GM18508 (cell line): Measurements from ENCODE around the gene CDK17.
"Not testable (repeated sequence)": the region's sequence is repeated elsewhere in the genome, so short reads cannot be mapped to it uniquely, and the experiment has no call there.

Source experiments
- ATAC-seq: cut with Tn5 transposase; IDR thresholded peaks from one replicate; pipeline ENCODE4 v1.9.1; 2021; ENCODE audit warnings: moderate number of reproducible peaks; ENCODE audit not compliant: insufficient read depth, unreplicated experiment

The CDK17 gene

DNA sequence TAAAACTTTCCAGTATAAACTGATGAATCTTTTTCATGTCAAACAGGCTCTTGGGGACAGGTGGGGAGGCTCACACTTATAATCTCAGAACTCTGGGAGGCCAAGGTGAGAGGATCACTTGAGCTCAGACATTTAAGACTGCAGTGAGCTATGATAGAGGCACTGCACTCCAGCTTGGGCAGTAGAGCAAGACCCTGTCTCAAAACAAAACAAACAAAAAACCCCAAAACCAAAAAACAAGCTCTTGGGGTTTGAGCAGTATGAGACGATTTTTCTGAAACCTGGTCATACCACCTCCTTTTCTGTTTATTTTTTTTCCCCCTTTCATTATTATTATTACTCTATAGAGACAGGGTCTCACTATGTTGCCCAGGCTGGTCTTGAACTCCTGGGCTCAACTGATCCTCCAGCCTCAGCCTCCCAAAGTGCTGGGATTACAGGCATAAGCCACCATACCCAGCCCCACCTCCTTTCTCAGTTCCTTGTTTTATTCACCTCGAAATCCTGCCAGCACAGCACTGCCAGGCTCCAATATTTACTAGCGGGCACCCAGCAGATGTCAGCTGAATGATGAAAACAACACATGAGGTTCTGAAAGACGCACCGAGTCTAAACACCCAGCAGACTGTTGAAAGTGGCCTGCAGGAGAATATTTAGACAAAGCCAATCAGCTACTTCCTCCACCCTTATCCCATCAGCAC lies 19.5 kb upstream of the CDK17 start:
- no peak for ATAC-seq

DNA sequence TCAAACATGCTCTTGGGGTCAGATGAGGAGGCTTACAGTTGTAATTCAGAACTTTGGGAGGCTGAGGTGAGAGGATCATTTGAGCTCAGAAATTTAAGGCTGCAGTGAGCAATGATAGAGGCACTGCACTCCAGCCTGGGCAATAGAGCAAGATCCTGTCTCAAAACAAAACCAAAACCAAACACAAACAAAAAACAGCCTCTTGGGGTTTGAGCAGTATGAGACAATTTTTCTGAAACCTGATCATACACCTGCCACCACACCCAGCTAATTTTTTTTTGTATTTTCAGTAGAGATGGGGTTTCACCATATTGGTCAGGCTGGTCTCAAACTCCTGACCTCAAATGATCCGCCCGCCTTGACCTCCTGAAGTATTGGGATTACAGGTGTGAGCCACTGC lies 17.4 kb upstream of the CDK17 start:
- ATAC-seq: not testable (repeated sequence)

DNA sequence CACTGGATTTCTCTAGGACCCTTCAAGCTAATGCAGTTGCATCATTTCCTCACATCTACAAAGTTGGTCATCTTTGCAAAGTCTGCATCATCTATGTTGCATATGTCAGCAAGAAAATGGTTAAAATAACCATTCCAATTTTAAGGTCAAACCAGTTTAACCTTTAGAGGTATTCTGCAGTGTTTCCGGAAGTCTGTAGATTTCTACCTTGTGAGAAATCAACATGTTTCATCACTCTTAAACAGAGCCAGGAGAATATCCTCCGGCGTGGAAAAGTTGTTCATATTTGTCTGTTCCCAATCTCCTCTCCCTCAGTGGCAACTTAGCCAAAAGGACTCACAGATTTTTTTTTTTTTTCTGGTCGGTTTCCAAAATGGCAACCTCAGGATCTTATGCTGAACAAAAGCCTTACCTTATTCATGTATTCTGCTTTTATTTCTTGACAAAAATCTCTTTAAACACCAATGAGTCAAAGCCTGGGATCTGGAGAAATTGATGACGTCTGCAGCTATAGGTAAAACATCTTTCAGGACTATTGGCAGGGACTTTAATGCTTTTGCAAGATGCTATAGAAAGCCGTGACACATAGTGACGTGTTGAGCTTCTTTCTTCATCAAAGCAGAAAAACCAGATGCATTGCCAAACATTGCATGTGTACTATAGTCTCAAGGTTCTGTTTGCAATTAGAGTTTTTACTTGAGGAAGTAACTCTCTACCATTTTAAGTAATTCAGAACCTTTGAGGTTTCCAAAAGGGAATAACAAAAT lies 16.0 kb upstream of the CDK17 start:
- ATAC-seq: no peak

DNA sequence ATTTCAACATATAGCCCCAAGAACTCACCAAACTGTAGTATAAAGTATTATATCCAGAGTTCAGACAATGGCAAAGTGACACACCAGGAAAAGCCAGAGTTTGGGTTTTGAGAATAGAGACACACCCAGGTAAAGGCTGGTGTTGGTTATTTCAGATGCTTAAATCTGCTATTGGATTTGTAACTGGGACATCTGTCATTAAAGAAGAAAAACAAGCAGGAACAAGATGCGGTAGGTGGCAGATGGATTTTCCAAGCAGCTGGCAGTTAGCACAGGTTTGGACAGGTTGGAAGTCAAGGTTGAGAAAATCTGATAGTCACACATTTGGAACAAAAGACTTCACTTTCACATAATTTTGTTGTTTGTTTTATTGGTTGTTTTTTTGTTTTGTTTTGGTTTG lies 14.4 kb upstream of the CDK17 start:
- no peak for ATAC-seq

DNA sequence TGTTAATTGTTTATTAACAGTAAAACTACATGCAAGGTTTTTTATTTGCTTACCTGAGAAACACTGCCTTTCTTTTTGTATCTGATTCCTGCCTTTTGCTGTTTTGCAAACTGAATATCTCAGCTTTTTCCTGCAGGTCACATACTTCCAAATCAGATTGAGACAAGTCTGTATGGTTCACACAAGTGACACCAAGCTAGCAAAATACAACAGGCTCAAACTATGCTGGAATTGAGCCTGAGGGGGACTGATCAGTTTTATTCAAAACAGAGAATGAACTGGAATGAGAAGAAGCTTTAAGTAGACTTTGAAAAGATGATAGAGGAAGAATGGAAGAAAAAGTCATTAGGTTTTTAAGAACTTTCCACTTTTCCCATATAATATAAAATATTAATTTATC lies 12.2 kb upstream of the CDK17 start:
- ATAC-seq: no peak

DNA sequence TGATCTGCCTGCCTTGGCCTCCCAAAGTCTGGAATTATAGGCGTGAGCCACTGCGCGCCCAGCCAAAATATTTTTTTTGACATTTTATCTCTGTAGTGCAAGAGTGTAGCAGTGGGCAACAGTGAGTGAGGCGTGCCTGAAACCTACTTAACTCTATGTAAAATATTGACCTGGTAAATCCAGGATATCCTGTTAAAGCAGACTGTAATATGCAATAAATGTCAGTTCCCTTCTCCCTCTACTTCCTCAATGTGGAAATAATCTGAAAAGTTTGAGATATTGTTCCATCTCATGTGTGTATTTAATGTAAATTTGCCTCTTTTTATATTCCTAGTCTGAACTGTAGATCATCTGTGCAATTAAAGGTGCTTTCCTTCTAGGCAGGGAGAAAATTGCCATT lies 9.5 kb upstream of the CDK17 start:
- no peak for ATAC-seq

DNA sequence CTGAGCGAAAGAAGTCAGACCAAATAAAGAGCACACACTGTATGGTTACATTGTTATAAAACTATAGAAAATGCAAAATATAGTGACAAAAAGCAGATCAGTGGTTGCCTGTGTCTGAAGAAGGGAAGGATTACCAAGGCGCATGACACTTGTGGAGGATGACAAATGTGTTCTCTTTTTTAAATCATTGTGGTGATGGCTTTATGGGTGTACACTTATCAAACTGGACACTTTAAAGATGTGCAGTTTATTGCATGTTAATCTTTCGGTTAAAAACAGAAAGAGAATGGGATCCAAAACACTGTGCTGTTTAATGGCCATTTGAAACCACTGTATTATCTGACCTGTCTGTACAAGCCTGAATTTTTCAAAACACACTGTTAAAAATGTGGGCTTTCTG lies 8.8 kb upstream of the CDK17 start:
- ATAC-seq: no peak

DNA sequence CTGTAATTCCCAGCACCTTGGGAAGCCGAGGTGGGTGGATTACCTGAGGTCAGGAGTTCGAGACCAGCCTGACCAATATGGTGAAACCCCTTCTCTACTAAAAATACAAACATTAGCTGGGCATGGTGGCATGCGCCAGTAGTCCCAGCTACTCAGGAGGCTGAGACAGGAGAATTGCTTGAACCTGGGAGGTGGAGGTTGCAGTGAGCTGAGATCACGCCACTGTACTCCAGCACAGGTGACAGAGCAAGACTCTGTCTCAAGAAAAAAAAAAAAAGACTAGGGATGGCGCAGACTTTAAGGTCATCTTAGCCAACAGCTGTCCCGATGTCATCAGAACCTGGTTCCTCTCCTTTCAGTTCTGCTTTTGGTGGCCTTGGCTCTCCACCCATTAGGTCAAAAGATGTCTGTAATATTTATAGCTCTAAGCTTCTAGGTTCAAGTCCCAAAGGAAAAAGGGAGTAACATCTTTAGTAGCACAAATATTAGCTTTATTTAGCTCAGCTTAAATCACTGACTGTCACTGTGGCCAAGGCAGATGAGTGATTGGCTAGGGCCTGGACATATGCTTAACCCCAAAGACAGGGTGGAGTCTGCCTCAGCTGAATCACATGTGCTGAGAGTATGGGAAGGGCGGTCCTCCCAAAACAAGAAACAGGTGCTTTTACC lies 7.3 kb upstream of the CDK17 start:
- ATAC-seq: peak; percentile 95

DNA sequence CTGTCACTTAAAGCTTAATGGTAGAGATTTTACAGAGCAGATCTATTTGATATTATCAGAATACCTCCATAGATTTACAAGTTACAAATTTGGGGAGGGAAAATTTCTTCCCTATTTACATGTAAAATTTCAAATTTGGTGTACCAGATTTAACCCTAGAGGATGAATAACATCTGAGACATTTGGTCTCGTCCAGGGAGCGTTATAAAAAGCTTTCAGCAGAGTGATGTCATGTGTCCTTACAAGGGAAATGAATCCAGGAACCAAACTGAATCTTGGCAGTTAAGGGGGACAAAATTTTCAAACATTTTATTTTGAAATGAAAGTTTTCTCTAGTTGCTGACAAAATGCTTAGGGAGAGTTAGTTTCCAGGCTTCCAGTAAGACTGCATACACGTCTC lies 4.5 kb upstream of the CDK17 start:
- ATAC-seq: no peak

DNA sequence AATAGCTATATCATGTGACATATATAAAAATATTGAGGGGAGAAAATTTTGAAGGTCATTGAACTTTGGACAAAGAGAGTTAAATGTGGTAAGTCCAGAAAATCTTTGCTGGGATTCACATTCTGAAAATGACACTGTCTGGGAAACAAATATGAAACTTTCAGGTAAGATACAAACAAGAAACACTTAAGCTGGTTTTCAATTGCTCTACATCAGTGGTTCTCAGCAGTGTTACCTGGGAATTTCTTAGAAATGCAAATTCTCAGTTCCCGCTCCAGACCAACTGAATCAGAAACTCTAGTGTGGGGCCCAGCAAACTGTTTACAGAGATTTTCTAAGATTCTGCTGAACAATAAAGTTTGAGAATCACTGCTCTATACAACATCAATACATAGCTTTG lies 3.6 kb upstream of the CDK17 start:
- no peak for ATAC-seq

DNA sequence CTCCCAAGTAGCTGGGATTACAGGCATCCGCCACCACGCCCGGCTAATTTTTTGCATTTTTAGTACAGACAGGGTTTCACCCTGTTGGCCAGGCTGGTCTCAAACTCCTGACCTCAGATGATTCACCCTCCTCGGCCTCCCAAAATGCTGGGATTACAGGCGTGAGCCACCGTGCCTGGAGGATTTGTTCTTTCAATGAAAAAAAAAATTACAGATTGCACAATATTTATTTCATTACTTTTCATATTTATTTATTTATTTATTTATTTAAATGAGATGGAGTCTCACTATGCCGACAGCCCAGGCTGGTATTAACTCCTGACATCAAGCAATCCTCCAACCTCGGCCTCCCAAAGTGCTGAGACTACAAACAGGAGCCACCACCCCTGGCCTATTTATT lies 2.3 kb upstream of the CDK17 start:
- not testable (repeated sequence) for ATAC-seq

DNA sequence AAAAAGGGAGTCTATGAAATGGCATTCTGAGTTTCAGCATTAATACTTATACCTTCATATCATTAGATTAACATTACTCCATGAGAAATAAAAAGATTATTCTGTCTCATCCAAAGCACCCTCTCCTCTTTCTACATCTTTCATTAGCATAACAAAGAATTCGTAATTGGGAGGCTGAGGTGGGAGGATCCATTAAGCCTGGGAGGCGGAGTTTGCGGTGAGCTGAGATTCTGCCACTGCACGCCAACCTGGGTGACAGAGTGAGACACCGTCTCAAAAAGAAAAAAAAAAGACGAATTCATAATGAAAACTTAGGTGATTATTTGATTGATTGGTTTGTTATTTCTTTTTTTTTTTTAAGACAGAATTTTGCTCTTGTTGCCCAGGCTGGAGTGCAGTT lies 1.8 kb upstream of the CDK17 start:
- no peak for ATAC-seq

DNA sequence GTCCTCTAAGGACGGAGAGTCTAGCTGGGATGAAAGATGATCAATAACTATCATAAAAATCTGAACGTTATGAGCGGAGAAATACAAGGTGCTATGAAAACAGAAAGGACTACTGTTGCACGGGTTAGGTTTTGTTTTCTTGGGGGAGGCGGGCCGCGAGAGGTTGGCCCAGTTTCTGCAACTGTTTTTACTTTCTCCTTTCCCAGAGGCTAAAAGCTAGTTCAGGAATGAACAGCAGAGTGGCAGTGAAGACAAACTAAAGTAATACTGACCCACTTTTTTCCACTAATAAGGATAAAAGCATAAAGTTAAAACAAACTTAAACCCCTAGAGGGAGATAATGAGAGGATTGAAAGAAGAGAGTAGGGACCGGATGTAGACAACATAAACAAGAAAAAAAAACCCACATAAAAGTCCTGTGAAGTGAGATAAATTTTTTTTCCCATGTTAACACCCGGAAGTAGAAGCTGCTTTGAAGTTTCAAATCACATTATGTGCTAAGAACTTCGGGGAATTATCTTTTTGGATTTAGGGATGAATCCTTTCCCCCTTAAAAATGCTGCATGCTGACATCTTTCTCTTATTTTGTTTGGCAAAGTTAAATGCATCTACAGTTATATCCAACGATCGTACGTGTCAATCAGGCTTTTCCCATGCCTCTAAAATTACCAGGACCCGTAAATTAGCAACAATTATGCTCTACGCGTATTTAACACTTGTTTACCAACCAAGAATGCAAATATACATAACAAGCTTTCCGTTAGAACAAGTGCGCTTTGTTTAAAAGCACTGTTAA lies 1.0 kb upstream of the CDK17 start:
- peak; percentile 41 for ATAC-seq

DNA sequence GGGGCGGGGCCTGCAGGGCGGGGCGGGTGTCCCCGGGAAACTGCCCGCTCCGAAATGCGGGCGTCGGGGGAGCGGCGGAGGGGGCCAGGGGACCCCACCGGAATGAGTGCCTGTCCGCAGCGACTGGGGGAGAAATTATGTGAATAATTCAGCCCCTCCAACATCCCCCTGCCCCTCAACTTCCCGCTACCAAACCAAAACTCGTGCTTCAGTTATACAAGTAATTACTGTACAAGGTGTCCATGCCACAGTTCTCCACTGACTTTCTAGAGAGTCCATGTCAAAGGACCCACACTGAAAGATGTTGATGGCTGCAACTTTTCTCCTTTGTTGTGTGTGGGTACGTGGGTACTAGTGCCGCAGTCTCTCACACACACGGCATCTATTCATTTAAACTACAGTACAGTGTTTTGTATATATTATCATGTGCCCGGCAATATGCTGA lies 414 bp upstream of the CDK17 start:
- no peak for ATAC-seq

DNA sequence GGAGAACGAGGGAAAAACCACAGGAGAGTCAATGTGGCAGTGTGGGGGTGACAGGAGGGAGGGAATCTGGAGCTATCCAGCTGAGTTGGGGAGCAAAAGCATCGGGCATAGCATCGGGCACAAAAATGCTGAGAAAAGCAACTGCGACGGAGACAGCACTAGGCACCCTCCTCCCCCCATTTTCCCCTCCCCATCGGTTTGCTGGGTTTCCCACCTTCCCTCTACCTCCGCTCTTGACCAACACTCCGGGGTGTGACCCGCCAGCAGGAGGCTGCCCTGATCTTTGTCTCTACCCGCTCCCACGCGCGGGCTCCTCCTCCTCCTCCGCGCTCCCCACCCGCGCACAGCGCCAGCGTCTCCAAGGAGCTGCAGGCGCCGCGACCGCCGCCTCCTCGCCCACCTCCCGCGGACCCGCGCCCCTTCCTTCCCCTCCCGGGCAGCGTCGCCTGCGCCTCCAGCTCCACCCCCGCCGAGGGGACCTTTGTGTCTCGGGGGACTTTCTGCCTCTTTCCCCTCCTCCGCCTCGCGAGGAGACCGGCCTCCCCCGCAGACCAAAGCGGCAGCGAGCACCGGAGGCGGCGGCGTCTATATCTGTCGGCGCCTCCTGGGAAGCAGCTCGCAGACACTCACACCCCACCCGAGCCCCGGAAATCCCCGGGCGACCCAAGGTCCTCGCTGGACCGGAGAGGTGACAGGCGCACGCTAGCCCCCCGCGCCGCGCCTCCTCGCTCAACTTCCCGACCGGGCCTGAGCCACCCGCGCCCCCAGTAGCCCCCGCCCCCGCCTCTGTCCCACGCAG lies 920 bp downstream of the CDK17 start:
- ATAC-seq: no peak

DNA sequence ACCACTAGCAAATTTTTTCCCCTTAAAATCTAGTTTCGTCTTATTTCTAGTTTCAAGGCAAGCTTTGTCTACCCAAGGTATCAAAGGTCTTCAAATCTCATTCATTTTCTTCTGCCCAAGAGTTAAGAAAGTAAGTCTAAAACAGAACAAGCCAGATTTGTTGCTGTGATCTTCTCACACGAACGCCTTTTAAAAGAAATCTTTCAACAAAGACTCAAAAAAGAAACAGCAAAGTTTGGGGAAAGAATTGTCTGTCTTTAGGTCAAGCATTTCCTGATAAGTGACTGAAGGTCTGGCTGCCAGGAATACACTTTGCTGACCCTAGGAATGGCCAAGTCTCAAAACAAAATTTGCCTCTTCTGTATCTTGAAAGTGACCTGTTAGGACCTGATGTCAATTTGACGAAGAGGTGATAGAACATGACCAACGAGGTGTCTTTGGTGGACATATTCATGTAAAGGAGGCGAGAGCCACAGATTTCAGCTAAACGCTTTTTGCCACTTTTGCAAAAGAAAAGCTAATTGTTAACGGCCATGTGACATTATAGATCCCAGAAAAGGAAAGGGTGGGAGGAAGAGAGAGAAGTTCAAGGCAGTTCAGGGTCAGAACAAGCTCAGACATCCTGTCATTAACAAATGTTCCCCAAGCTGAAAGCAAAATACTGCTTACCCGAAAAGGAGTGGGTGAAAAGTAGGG lies 1.7 kb downstream of the CDK17 start:
- no peak for ATAC-seq

DNA sequence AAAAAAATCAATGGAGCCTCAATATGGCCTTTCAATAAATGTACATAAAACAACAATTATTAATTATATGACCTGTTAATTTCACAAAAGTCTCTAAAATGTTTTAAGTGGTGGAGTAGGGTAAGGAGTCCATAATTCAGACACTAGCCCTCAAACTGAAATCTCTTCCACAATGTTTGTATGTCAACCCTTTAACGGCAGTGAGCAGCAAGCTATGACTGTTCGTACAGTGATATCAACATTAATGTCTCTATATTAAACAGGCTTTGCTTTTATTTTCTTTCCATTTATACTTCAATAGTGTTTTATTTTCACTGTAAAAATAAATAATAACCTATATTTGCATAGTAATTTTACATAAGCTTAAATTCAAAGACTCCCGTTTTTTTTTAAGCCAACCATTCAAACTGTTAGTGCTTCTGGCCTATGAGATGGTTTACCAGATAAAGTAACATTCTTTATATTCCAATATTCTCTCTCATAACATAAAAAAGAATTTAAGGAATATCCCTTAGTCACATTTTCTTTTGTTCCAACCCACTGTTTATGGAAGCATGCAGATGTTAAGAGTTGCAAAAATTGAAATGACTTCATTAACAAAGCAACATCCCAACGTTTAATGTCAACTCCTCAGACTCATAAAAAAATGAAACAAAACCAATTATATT lies 2.3 kb downstream of the CDK17 start:
- no peak for ATAC-seq

DNA sequence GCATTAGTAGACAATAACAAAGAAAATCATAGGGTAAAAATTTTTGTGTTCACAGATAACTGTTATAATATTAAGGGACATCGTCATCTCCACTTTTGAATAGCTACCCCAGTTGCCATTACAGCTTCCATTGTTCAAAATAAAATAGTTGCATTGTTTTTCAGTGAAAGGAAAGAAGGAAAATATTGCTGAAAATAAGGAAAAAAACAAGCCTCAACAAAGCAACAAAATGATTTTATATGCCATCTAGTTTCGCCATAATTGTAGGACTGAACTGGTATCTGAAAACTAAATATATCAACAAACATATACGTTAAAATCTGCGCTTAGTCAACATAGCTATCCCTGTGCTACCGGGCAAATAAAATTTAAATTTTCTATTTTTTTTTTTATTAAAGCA lies 3.3 kb downstream of the CDK17 start:
- ATAC-seq: no peak

DNA sequence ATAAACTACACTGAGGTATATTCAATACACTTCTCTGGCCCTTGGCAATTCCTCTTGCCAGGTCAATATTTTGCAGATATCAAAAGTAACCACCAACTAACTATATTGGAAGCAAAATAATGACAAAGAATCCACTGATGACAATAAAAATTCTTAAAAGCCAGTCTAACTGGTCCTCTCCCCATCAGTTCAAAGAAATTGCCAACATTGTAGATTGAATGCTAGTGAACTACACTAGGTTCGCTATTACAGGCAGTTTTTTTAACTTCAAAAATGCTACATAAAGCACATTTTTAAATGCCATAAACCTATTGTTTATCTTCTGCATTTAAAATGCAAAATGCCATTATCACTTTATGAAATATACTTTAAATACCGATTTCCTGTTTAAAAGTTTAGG lies 4.0 kb downstream of the CDK17 start:
- ATAC-seq: no peak
